K562 (cell line): ENCODE measurements around the gene MAN1B1. TPM values are rescaled to one million over a fixed set of nuclear protein-coding genes. Genes with fewer than 3 reads are reported as not detected.

Experiments used
- ARNT ChIP-seq, 2 experiments: fragments of 450-650 bp; IDR thresholded peaks; 2 replicates each; pipeline ENCODE4 v1.6.1; 2016; ENCODE audit warnings: mild to moderate bottlenecking in 1 of 2
- BCOR ChIP-seq: fragments of 450-650 bp; IDR thresholded peaks from 2 replicates; pipeline ENCODE4 v1.6.1; 2016
- CBFA2T2 ChIP-seq: fragments of 450-650 bp; conservative IDR thresholded peaks from 2 replicates; pipeline ENCODE4 v1.6.1; 2017; ENCODE audit warnings: mild to moderate bottlenecking
- CTCFL ChIP-seq: IDR thresholded peaks from 2 replicates; pipeline ENCODE4 v1.6.1; 2011; ENCODE audit warnings: borderline replicate concordance, low read depth, mild to moderate bottlenecking, moderate library complexity, low read length; ENCODE audit not compliant: insufficient read depth, poor library complexity, severe bottlenecking
- CUX1 ChIP-seq: fragments of 200-800 bp; sonication (Bioruptor generic); IDR thresholded peaks from 2 replicates; pipeline ENCODE4 v1.6.1; 2016; ENCODE audit warnings: missing genetic modification characterization, missing compliant biosample characterization
- EP400 ChIP-seq: fragments of 450-650 bp; IDR thresholded peaks from 2 replicates; pipeline ENCODE4 v1.6.1; 2017; ENCODE audit warnings: antibody characterized with exemption, mild to moderate bottlenecking, moderate library complexity
- GABPB1 ChIP-seq: sonication (generic); formaldehyde crosslinking; IDR thresholded peaks from 2 replicates; pipeline ENCODE4 v1.8.0; 2022; ENCODE audit warnings: mild to moderate bottlenecking, missing genetic modification reagents
- POLR2A ChIP-seq: fragments of 450-650 bp; conservative IDR thresholded peaks from 2 replicates; pipeline ENCODE4 v1.6.1; 2016
- SRSF3 ChIP-seq: fragments of 200-400 bp; formaldehyde crosslinking; IDR thresholded peaks from 2 replicates; pipeline ENCODE4 v1.6.1; 2016; ENCODE audit warnings: mild to moderate bottlenecking, low read length, moderate library complexity; ENCODE audit not compliant: insufficient read depth
- ZBTB11 ChIP-seq, 3 experiments: fragments of 200-800 bp in 1 of 3; fragments of 250-450 bp in 1 of 3; fragments of 450-650 bp in 1 of 3; sonication (Bioruptor Pico) in 1 of 3; sonication (Bioruptor generic) in 1 of 3; formaldehyde crosslinking in 1 of 3; IDR thresholded peaks; 2 replicates each; pipeline versions ENCODE4 v1.6.1 to v1.8.0; 2016 to 2022; ENCODE audit warnings: mild to moderate bottlenecking in 2 of 3, missing genetic modification characterization in 2 of 3, missing compliant biosample characterization in 1 of 3, moderate library complexity in 1 of 3
- ZBTB17 ChIP-seq: fragments of 450-650 bp; formaldehyde crosslinking; IDR thresholded peaks from 2 replicates; pipeline ENCODE4 v1.4.0; 2020; ENCODE audit warnings: mild to moderate bottlenecking
- ZFP91 ChIP-seq: sonication (generic); formaldehyde crosslinking; IDR thresholded peaks from 2 replicates; pipeline ENCODE4 v1.8.0; 2022; ENCODE audit warnings: mild to moderate bottlenecking, missing genetic modification reagents
- polyA plus RNA-seq, 8 experiments: library from polyadenylated mRNA; depleted of rRNA in 4 of 8; stranded (reverse) in 5 of 8; unstranded in 3 of 8; fragments of >200 nt; fragmentation: Nextera tagmentation in 2 of 8; fragmentation: Illumina TruSeq in 1 of 8; extraction: Ambion mirVana in 2 of 8; extraction: Trizol in 1 of 8; gene quantifications; 2 replicates each; pipeline versions ENCODE4 v1.2.1 to v1.2.3, GENCODE V29; 2011 to 2014; ENCODE audit warnings: inconsistent platforms in 1 of 8, missing spikeins in 1 of 8
- total RNA-seq, 7 experiments: library from RNA; depleted of rRNA in 6 of 7; stranded (reverse); fragments of >200 nt in 6 of 7; fragmentation: Illumina TruSeq in 2 of 7; extraction: Trizol in 2 of 7; gene quantifications; 2 replicates each; pipeline versions ENCODE4 v1.2.1 to v1.2.3, GENCODE V29; 2011 to 2021; ENCODE audit warnings: low replicate concordance in 1 of 7

The MAN1B1 gene
- total and polyA plus RNA-seq, 9 of the 15 experiments (the other 6 are each of a cell fraction or from before 2014, with no cell fraction given) = 0.55 to 36.6 (median 27.3) TPM

- TF ChIP-seq CUX1 (CRISPR knock-in tag) (no peak), ARNT (IDR thresholded peaks at IDR 0.05) (0 out of 4 replicates have a peak, but pooled peaks of 1 of the 2 experiments have one; percentile 71), ZBTB17 (CRISPR knock-in tag) (no peak), ZFP91 (CRISPR knock-in tag) (no peak), CTCFL (no peak), GABPB1 (CRISPR knock-in tag) (no peak; the same call in 1 of the 2 replicates), SRSF3 (no peak), EP400 (peak; percentile 37; the same call in 1 of the 2 replicates), POLR2A (peak; percentile 45), ZBTB11 (CRISPR knock-in tag; IDR thresholded peaks at IDR 0.05) (peak in 2 of 3 experiments; percentile 36 to 96; a peak in 3 of 6 replicates), BCOR (0 out of 2 replicates have a peak, but pooled peaks have one; percentile 21), CBFA2T2 (peak; percentile 39)
Observed at GRCh38 chr9:137127301-137128157, 40.7 kb downstream of the MAN1B1 start (continued).
